Measurements from ENCODE around the gene SLC49A3. TPM values are rescaled to one million over a fixed set of nuclear protein-coding genes. Genes with fewer than 3 reads are reported as not detected.
"Not testable (repeated sequence)": the region's sequence is repeated elsewhere in the genome, so short reads cannot be mapped to it uniquely, and the experiment has no call there.

SLC49A3 gene
- total RNA-seq, 1 experiment from 2014 or later = not detected

GRCh38 chr4:722851-723360 lies 34.0 kb upstream of the SLC49A3 start:
- no peak for DNase-seq (ENCODE audit: extremely low read depth, low read depth)

GRCh38 chr4:722169-722725 lies 33.3 kb upstream of the SLC49A3 start:
- DNase-seq (ENCODE audit: extremely low read depth, low read depth) = no peak

- no peak for DNase-seq (ENCODE audit: extremely low read depth, low read depth)
Observed at GRCh38 chr4:721261-722168, 32.6 kb upstream of the SLC49A3 start.

GRCh38 chr4:720111-720860 lies 31.3 kb upstream of the SLC49A3 start:
- no peak for DNase-seq (ENCODE audit: extremely low read depth, low read depth)

GRCh38 chr4:718460-718859 lies 29.5 kb upstream of the SLC49A3 start:
- DNase-seq (ENCODE audit: extremely low read depth, low read depth) = no peak

- no peak for DNase-seq (ENCODE audit: extremely low read depth, low read depth)
Observed at GRCh38 chr4:717601-718320, 28.8 kb upstream of the SLC49A3 start.

GRCh38 chr4:714087-714486 lies 25.1 kb upstream of the SLC49A3 start:
- no peak for DNase-seq (ENCODE audit: extremely low read depth, low read depth)

GRCh38 chr4:712916-713632 lies 24.1 kb upstream of the SLC49A3 start:
- DNase-seq (ENCODE audit: extremely low read depth, low read depth) = no peak

- DNase-seq (ENCODE audit: extremely low read depth, low read depth) = no peak
Observed at GRCh38 chr4:712093-712492, 23.1 kb upstream of the SLC49A3 start.

- no peak for DNase-seq (ENCODE audit: extremely low read depth, low read depth)
Observed at GRCh38 chr4:710916-711315, 22.0 kb upstream of the SLC49A3 start.

- DNase-seq (ENCODE audit: extremely low read depth, low read depth) = no peak
Observed at GRCh38 chr4:710116-710515, 21.2 kb upstream of the SLC49A3 start.

GRCh38 chr4:709348-709747 lies 20.4 kb upstream of the SLC49A3 start:
- no peak for DNase-seq (ENCODE audit: extremely low read depth, low read depth)

- no peak for DNase-seq (ENCODE audit: extremely low read depth, low read depth)
Observed at GRCh38 chr4:708631-708933, 19.6 kb upstream of the SLC49A3 start.

GRCh38 chr4:707929-708630 lies 19.1 kb upstream of the SLC49A3 start:
- no peak for DNase-seq (ENCODE audit: extremely low read depth, low read depth)

- no peak for DNase-seq (ENCODE audit: extremely low read depth, low read depth)
Observed at GRCh38 chr4:706834-707598, 18.1 kb upstream of the SLC49A3 start.

- DNase-seq (ENCODE audit: extremely low read depth, low read depth) = not testable (repeated sequence)
Observed at GRCh38 chr4:706083-706633, 17.2 kb upstream of the SLC49A3 start.

GRCh38 chr4:705278-706082 lies 16.5 kb upstream of the SLC49A3 start, which contains the start of gene PCGF3:
Gene PCGF3, plus strand, starts transcription at chr4:705832. Its CDS starts 27,849 bp downstream, at chr4:733681.
- peak; percentile 92 for DNase-seq (ENCODE audit: extremely low read depth, low read depth)

GRCh38 chr4:704971-705277 lies 16.0 kb upstream of the SLC49A3 start:
- no peak for DNase-seq (ENCODE audit: extremely low read depth, low read depth)

Data from NCI-H460 (cell line).